Keratinocyte (primary cell): ENCODE measurements around the gene CELSR1.

Source experiments
- CTCF ChIP-seq, 3 experiments: IDR thresholded peaks in 1 of 3; conservative IDR thresholded peaks in 1 of 3; optimal IDR thresholded peaks in 1 of 3; 2 replicates in 2 of 3; 3 replicates in 1 of 3; pipeline versions ENCODE3 to v1.5.1; 2011; ENCODE audit warnings: low read length in 3 of 3, mild to moderate bottlenecking in 3 of 3, moderate library complexity in 2 of 3, control low read depth in 1 of 3, inconsistent platforms in 1 of 3; ENCODE audit not compliant: insufficient read depth in 2 of 3; ENCODE audit errors: extremely low read depth in 1 of 3
- EZH2 ChIP-seq: IDR thresholded peaks from one replicate; pipeline ENCODE4 v1.6.1; 2012; ENCODE audit warnings: inconsistent platforms, mild to moderate bottlenecking, low read length, moderate library complexity

GRCh38 chr22:46575911-46576555 is 38.6 kb upstream of the CELSR1 start:
- TF ChIP-seq CTCF (optimal IDR thresholded peaks at IDR 0.05 in 1 of 3, IDR thresholded peaks at IDR 0.05 in 1 of 3, conservative IDR thresholded peaks at IDR 0.05 in 1 of 3; ENCODE audit: extremely low read depth in 1 of 3, insufficient read depth in 2 of 3, low read length in 3 of 3) (no peak), EZH2 (no peak)
